A673 (cell line): ENCODE measurements around the gene SLC3A2. TPM values are rescaled to one million over a fixed set of nuclear protein-coding genes. Genes with fewer than 3 reads are reported as not detected.

Experiments used
- BruUV-seq: library from RNA; stranded (reverse); fragments of 400-500 nt; replicated peaks from 2 replicates; lab custom pipeline; 2021; lab: Mats Ljungman, UMichigan
- CTCF ChIA-PET: fragments of 300-600 bp; sonication (Branson Sonifier 250); formaldehyde crosslinking; loops from one replicate; lab custom pipeline; 2022; ENCODE audit warnings: antibody characterized with exemption; lab: Charles Lee
- POLR2A ChIA-PET: fragments of 300-600 bp; sonication (Branson Sonifier 250); formaldehyde crosslinking; loops from one replicate; lab custom pipeline; 2022; ENCODE audit warnings: antibody characterized with exemption; ENCODE audit not compliant: low non-redundant PET; lab: Charles Lee
- DNase-seq: peaks from one replicate; pipeline ENCODE4 v3.0.0-alpha.2; 2015; ENCODE audit warnings: low spot score
- H3K27ac ChIP-seq: fragments of 200-600 bp; sonication (generic); 2 replicates; pipeline ENCODE4 v1.5.1; 2016; ENCODE audit warnings: mixed run types, low read depth, mild to moderate bottlenecking, mixed read lengths, antibody characterized with exemption, low read length; ENCODE audit not compliant: poor library complexity, severe bottlenecking
- H3K27me3 ChIP-seq: fragments of 200-600 bp; sonication (generic); replicated peaks from 2 replicates; pipeline ENCODE4 v1.6.1; 2017; ENCODE audit warnings: mixed run types, low read depth, mild to moderate bottlenecking, mixed read lengths, antibody characterized with exemption, low read length; ENCODE audit not compliant: insufficient read depth, poor library complexity
- H3K36me3 ChIP-seq: fragments of 200-600 bp; sonication (generic); 2 replicates; pipeline ENCODE4 v1.6.1; 2016; ENCODE audit warnings: mixed run types, mild to moderate bottlenecking, mixed read lengths, antibody characterized with exemption, low read length; ENCODE audit not compliant: insufficient read depth, poor library complexity, severe bottlenecking
- H3K4me1 ChIP-seq: fragments of 200-600 bp; sonication (generic); 2 replicates; pipeline ENCODE4 v1.6.1; 2017; ENCODE audit warnings: mixed run types, mild to moderate bottlenecking, mixed read lengths, antibody characterized with exemption, low read length; ENCODE audit not compliant: insufficient read depth, poor library complexity, severe bottlenecking
- H3K4me3 ChIP-seq: fragments of 200-600 bp; sonication (generic); 2 replicates; pipeline ENCODE4 v1.5.1; 2016; ENCODE audit warnings: low read depth, mixed run types, mild to moderate bottlenecking, mixed read lengths, low read length; ENCODE audit not compliant: poor library complexity, severe bottlenecking
- H3K9me3 ChIP-seq: fragments of 200-600 bp; sonication (generic); 2 replicates; pipeline ENCODE4 v1.6.1; 2016; ENCODE audit warnings: mixed run types, low read depth, mild to moderate bottlenecking, mixed read lengths, antibody characterized with exemption, low read length; ENCODE audit not compliant: poor library complexity, severe bottlenecking
- CTCF ChIP-seq: fragments of 300-800, 200-600 bp; sonication (generic); conservative IDR thresholded peaks from 2 replicates; pipeline ENCODE4 v1.5.1; 2017; ENCODE audit warnings: low read depth, mild to moderate bottlenecking, antibody characterized with exemption, low read length, moderate library complexity, mixed read lengths
- EZH2 ChIP-seq: fragments of 200-600 bp; sonication (generic); IDR thresholded peaks from 2 replicates; pipeline ENCODE4 v1.6.1; 2017; ENCODE audit warnings: borderline replicate concordance, low read depth, mild to moderate bottlenecking, mixed read lengths, antibody characterized with exemption, low read length; ENCODE audit not compliant: poor library complexity, severe bottlenecking
- intact Hi-C: fragments of 100-400 bp; cut with micrococcal nuclease; formaldehyde crosslinking; loops from one replicate; pipeline ENCODE4 v1.10.0; 2022; ENCODE audit not compliant: unreplicated experiment
- total RNA-seq: library from RNA; stranded (reverse); gene quantifications from 2 replicates; pipeline ENCODE4 v1.2.3, GENCODE V29; 2021

The SLC3A2 gene
- total RNA-seq, 1 experiment from 2014 or later = 511 TPM

- TF ChIP-seq CTCF (no peak), EZH2 (no peak)
- intact Hi-C loops = no loop called here
- no peak overlapping the region for H3K4me3 ChIP-seq
- no peak for DNase-seq
- peaks cover 20% of the 10 kb centered on the region for H3K4me1 ChIP-seq
- H3K36me3 ChIP-seq = no peaks in the 10 kb centered on the region
- ChIA-PET CTCF (no interaction called here), POLR2A (no interaction called here)
- no TSS peak for BruUV-seq
- H3K9me3 ChIP-seq = no peaks in the 10 kb centered on the region
- H3K27me3 ChIP-seq = no peaks in the 10 kb centered on the region
- H3K27ac ChIP-seq = no peak overlapping the region
Measured at GRCh38 chr11:62918531-62918930, 37.8 kb downstream of the SLC3A2 start.

- no TSS peak for BruUV-seq
- POLR2A ChIA-PET = no interaction called here
- intact Hi-C loops = no loop called here
Measured at GRCh38 chr11:62919476-62919875, 38.8 kb downstream of the SLC3A2 start.

GRCh38 chr11:62919898-62920640 lies 39.4 kb downstream of the SLC3A2 start:
- Histone ChIP-seq H3K9me3 (no peaks in the 10 kb centered on the region), H3K36me3 (no peaks in the 10 kb centered on the region), H3K4me1 (peaks cover 25% of the 10 kb centered on the region), H3K27me3 (no peaks in the 10 kb centered on the region), H3K27ac (no peak overlapping the region), H3K4me3 (no peak overlapping the region)
- CTCF ChIA-PET = no interaction called here
- DNase-seq = no peak
- TF ChIP-seq EZH2 (no peak), CTCF (no peak)
- intact Hi-C loops = no loop called here
- BruUV-seq = no TSS peak
- POLR2A ChIA-PET = no interaction called here

More at GRCh38 chr11:62919476-62919875, 38.8 kb downstream of the SLC3A2 start:
- Histone ChIP-seq H3K27ac (no peak overlapping the region), H3K9me3 (no peaks in the 10 kb centered on the region), H3K36me3 (no peaks in the 10 kb centered on the region), H3K4me3 (no peak overlapping the region), H3K4me1 (peaks cover 25% of the 10 kb centered on the region), H3K27me3 (no peaks in the 10 kb centered on the region)
- CTCF ChIA-PET = no interaction called here
- DNase-seq = no peak
- TF ChIP-seq EZH2 (no peak), CTCF (no peak)
